GM21723 (cell line): ENCODE measurements around the gene WDR83.
"Not testable (repeated sequence)": the region's sequence is repeated elsewhere in the genome, so short reads cannot be mapped to it uniquely, and the experiment has no call there.

Experiments
- ATAC-seq: cut with Tn5 transposase; IDR thresholded peaks from one replicate; pipeline ENCODE4 v1.9.1; 2021; ENCODE audit warnings: mild to moderate bottlenecking, moderate library complexity; ENCODE audit not compliant: unreplicated experiment

WDR83 gene

DNA sequence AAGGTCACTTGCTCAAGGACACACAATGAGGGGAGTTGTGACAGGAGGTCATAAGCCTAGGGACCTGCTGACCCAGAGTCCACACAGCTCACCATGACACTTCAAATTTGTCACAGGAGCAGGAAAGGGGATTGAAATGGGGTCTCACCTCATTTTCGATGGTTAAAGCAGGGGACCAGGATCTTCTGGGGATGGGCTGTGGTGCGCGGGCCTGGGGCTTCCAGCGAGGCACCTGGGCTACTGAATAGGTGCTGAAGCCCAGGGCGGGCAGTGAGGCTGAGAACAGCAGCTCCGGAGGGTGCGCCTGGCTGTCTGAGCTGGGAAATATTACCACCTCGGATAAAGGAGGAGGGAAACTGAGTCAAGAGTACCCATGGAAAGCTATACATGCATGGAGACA, 11.1 kb upstream of the WDR83 start:
- ATAC-seq: no peak

DNA sequence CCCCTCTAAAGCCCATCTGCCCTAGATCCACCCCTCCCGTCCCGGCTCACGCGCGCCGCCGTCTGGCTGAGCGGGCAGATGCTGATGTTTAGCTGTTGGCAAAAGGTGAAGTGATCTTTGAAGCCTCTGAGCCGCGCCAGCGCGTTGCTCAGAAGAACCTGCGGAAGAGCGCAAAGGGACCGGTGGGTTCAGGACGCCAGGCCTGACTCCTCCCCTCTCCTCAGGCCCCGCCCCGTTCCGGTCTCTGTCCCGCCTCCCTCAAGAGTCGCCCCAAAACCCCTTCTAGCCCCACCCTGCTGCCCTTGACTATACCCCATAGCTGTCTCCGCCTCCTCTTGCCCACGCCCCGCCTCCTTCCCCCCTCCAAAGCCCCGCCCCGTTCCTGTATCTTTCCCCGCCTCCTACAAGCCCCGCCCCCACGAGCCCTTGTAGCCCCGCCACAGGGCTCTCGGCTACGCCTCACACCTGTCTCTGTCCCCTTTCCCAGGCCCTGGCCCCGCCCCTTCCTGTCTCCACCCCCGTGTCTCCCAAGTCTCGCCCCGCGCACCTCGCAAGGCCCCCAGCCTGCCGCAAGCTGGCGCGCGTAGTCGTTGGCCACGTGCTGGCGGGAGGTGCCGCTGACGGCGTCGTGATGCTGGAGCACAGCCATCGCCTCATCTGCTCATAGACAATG, 9.6 kb upstream of the WDR83 start:
- ATAC-seq: no peak

DNA sequence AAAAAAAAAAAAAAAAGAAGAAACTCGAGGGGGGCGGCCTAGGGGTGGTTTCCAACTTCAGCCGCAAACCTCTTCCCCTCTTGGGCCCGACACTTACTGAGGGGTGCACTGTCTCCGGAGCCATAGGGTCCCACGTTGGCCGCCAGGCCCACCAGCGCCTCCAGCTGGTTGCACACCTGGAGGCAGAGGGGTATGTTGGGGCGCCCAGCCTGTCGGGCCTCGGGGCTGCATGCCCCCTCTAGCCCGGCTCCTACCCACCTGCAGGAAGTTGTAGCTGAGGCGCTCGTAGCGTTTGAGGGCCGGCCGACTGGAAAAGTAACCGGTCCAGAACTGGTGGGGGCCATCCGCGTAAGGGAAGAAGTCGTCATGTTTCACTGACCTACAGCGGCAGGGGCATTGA, 8.6 kb upstream of the WDR83 start:
- no peak for ATAC-seq

DNA sequence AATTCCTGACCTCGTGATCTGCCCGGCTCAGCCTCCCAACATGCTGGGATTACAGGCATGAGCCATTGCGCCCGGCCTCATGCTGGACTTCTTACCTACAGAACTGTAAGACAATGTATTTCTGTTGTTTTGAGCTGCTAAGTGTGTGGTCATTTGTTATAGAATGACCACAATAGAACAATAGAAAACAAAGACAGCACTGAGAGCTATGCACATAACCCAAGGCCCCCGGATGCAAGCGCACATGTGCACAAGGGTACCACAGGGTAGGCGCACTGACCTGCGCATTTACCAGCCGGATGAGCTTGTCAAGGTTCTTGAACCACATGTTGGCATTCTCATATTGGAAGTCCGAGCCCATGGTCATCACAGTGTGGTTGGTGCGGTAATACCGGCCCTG, 5.6 kb upstream of the WDR83 start:
- no peak for ATAC-seq

DNA sequence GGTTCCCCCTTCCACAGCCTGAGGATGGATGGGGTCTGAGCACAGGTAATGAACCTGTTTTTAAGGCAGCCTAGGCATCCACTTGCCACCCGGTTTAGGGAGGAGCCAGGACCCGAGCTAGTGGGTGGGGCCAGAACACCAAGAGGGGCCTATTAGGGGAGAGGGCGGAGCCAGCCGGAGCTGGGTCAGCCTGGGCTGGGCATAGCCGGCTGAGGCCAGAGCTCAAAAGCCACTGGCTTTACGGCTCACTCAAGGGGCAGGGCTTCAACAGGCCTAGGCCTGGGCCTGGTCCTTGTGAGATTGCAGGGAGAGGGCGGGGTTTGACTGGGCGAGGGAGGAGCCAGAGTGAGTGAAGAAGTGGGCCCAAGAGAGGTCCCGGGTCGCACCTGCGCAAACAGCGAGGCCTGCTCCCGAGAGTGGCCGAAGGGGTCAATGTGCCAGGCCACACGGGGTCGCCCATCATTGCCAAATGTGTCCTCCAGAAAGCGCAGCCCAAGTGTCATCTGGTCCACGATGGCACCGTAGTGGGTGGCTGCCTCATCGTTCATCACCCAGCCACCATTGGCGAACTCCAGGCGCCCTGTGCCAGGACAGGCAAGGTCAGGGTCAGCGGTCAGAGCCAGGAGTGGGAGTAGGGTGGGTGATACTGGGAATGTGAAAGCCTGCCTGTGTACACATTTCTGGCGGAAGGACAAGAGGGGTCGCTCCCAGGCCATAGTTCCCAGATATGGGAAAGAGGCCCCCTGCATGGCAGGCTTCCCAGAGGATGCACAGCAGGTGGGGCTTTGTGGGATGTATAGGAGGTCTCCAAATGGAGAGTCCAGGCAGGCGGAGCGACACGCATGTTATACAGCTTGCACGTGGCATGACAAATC, 2.0 kb upstream of the WDR83 start:
- ATAC-seq: no peak

DNA sequence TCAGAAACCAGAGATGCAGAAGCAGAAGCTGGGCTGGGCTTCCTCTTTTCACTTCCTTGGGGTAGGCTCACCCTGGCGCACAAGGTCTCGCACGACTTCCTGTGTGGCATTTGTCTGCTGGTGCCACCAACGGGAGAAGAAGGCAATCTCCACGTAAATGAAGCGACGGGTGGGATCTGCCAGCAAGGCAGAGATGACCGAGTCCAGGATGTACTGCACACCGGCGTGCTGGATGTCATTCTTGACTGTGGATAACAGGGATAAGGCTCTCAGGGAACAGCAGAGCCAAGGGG, 1.4 kb upstream of the WDR83 start:
- no peak for ATAC-seq

DNA sequence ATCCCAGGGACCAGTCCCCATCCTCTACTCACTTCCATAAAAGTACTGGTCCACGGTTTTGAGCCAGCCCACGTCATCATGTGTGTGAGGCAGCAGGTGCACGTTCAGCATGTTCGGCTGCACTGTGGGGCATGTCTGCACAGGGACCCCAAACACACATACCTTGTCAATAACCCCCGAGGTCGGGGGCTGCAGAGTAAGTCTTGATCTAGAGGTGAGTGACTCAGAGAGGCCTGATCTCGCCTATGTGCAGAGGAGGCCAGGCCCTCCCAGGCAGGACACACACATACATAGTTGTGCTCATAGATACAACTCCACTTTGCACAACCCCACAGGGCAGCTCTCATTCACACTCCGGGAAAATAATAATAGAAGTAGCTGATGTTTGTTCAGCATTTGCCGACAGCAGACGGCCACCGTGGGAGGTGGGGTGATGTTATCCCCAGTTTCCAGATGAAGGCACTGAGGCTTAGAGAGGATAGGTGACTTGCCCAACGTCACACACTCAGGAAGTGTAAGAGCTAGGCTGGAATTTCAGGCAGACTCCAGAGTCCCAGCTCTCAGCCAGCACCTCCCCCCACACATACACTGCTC, 839 bp upstream of the WDR83 start:
- ATAC-seq: no peak

DNA sequence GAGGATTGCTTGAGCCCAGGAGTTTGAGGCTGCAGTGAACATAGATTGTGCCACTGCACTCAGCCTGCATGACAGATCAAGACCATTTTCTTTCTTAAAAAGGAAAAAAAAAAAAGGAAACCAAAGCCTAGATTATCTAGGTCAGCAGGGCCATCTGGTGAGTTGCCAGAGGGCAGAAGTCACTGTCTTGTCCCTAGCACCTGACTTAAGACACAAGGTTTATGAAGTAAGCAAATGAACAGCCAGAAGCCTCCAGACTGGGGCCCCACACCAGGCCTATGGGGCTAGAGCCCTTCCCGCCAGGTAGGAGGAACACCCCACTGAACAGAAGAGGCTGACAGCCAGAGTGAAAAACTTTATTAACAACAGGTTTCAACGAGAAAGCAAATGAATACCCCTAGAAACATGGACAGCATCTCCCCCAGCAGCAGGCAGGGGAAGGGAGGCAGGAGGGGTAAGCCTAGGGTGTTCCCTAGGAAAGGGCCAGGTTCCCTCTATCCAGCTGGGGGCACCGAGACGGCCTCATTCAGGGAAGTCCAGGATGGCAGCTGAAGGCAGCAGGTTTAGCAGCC, 1.2 kb downstream of the WDR83 start:
- ATAC-seq: no peak

DNA sequence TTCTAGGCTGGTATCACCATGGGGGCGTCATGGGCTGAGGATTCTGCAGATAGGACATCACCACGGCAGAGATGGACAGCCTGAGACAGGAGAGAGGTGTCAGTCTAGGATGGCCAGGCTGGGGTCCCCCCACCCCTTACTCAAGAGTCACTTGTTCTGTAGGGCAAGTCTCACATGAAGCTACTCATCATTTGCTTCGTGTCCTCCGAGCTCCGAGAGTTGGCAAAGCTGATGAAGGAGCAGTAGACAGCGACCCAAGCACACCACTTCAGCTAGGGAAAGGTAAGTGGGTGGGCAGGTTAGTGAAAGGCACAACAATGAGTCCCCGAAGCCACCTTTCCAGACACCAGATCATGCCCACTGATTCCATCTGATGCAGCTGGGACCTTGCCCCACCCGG, 1.7 kb downstream of the WDR83 start:
- no peak for ATAC-seq

DNA sequence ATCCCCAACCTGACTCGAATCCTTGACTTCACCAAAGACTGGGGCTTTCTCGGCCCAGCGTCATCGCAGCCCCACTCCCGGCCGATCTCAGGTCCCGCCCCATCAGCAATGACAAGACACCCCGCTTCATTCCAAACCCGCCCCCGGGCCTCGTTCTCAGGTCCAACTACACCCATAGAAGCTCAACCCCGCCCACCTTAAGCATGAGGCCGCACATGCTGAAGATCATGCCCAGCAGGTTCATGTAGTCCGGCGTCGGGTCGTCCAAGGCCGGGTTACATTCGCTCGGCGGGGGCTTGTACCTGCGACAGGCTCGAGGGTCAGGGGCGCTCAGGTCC, 2.3 kb downstream of the WDR83 start:
- ATAC-seq: no peak

DNA sequence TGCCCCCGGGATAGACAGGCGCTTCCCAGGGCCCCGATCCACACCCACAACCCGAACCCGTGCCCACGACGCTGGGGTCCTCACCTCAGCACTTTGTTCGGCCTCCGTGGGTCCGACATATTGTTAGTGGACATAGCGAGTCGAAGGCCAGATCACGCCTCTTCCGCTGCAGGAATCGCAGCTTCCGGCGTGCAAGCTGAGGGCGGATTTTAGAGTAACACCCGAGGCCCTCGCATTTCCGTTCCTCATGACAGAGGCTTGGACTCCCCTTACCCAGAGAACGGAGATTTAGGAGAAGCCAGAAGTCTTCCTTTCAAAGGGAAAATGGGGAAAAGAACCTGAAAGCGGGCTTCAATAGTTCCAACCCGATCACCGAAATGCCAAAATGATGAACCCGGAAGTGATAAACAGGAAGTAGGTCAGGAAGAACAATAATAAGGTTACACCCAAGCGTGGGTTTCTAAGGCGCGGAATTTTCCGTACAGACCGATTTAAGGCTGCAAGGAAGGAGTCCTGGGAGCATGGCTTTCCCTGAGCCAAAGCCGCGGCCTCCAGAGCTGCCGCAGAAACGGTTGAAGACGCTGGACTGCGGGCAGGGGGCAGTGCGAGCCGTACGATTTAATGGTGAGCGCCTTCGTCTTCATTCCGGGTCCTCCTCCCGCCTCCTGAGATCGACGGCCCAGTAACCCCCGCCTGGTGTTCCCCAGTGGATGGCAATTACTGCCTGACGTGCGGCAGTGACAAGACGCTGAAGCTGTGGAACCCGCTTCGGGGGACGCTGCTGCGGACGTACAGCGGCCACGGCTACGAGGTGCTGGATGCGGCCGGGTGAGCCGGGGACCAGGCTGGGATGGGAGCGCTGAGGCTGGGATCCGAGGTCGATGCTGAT, 2.9 kb downstream of the WDR83 start:
- ATAC-seq: no peak

DNA sequence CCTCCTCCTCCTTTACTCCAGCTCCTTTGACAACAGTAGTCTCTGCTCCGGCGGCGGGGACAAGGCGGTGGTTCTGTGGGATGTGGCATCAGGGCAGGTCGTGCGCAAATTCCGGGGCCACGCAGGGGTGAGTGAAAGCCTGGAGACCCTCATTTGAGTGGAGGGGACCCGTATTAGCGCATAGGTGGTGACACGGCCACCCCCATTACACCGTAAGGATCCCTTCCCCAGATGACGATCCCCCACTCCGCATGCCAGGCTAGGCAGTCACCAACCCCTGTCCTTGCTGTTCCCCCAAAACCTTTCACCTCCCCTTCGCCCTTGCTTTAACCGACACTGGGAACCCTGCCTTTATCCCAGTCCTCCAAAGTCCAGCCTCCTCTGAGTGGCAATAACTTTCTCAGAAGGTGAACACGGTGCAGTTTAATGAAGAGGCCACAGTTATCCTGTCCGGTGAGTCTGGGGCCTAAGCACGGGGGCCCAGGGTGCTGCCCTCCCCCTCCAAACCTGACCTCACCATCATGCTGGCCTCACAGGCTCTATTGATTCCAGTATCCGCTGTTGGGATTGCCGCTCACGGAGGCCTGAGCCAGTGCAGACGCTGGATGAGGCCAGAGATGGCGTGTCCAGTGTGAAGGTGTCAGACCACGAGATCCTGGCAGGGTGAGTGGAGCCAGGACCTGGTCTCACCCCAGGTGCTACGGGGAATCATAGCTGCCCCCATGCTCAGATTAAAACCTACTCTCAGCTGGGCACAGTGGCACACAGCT, 3.7 kb downstream of the WDR83 start:
- ATAC-seq: no peak

DNA sequence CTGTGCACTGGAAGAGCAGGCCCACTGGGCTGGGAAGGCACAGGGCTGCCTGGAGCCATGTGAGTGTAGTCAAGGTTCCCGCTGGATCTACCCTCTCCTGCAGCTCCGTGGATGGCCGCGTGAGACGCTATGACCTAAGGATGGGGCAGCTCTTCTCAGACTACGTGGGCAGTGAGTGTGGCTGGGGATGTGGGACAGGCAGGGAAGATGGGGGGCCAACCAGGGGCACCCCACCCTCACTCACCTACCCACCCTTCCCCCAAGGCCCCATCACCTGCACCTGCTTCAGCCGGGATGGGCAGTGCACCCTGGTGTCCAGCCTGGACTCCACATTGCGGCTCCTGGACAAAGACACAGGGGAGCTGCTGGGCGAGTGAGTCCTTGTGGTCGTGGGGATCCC, 6.1 kb downstream of the WDR83 start:
- no peak for ATAC-seq

DNA sequence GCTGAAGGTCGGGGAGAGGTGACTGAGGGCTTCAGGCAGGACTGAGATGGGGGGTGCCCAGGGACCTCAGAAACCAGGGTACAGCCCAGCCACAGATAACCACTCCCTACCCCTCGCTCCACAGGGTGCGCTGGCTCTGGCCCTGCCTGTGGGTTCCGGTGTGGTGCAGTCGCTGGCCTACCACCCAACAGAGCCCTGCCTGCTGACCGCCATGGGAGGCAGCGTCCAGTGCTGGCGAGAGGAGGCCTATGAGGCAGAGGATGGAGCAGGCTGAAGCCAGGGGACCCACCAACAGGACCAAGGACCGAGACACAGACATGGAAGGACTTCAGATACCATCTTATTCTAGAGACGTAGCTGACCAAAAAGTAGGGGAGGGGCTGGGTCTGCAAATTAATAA, 8.8 kb downstream of the WDR83 start:
- ATAC-seq: no peak

DNA sequence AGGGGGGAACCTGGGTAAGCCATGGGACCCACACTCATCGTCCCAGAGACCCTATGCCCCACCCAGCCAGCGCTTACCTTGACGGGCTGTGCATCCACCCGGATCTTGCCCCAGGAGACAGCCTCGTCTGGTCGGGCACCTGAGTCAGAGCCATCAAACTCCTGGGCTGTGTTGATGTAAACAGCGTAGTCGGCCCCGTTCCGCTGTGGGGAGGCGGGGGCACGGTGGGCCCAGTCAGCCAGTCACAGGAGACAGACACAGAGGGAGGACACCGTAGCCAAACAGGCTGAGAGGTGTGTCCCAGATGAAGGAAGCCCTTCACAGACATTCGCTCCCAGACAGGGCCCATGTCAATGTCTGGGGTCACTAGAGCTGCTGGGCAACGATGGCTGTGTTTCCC, 9.3 kb downstream of the WDR83 start:
- ATAC-seq: no peak

DNA sequence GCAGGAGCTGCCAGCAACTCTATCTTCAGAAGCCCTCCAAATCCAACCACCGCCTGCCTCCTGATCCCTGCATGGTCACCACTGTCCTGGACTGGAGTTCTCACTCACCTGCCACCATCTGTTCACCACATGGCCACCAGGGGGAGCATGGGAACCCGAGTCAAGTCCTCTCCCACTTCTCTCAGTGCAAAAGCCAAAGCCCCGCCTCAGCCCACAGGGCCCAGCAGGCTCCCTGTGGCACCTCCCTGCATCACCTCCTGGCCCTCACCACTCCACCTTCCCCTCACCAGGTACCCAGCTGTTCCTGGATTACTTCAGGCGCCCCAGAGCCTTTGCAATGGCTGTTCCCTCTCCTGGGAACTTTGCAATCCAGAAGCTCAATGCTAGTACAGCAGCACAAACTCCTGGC, 9.8 kb downstream of the WDR83 start:
- ATAC-seq: no peak

DNA sequence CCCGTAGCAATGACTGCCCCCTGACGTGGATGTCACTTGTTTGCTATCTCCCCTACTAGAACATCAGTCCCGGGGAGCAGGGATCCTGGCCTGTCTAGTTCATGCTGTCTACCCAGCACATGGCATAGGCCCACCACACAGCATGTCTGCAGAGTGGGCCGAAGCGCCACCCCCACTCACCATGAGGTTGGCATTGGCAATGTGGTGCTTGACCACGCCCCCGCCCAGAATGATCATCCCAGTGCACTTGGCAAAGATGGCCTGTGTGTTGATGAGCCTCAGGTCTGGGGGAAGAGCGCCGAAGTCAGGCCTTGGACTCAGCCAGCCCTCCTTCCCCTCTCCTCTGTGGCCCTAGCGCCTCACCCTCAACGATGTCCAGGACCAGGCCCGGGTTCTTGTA, 10.3 kb downstream of the WDR83 start:
- no peak for ATAC-seq

DNA sequence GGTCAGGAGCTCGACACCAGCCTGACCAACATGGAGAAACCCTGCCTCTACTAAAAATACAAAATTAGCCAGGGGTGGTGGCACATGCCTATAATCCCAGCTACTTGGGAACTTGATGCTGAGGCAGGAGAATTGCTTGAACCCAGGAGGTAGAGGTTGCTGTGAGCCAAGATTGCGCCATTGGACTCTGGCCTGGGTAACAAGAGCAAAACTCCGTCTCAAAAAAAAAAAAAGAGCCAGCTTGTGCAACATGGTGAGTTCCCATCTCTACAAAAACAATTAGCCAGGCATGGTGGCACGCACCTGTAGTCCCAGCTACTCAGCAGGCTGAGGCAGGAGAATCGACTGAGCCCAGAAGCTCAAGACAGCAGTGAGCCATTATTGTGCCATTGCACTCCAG, 11.4 kb downstream of the WDR83 start:
- not testable (repeated sequence) for ATAC-seq

DNA sequence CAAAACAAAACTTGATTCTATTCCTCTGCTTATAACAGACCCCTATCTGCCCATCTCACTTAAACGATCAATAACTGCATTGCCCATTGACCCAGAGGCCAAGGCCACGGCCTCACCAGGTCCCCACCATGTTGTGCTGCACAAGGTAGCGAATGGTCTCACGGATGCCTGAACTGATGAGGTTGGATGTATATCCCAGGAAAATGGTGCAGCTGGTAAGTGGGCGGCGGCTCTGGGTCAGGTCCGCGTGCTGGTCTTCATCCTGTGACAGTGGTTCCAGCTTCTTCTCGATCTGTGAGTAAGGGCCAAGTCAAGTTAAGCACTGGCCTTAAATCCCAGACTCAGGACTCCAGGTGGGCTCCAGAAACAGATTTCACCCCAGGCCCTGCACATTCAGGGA, 13.4 kb downstream of the WDR83 start:
- ATAC-seq: no peak
